ENCODE results near the gene CD44. TPM values are rescaled to one million over a fixed set of nuclear protein-coding genes. Genes with fewer than 3 reads are reported as not detected.
"Not testable (repeated sequence)": the region's sequence is repeated elsewhere in the genome, so short reads cannot be mapped to it uniquely, and the experiment has no call there.

The CD44 gene
- total RNA-seq, 1 donor from 2014 or later = 155 TPM

- DNase-seq (ENCODE audit: low spot score) = no peak
- TF ChIP-seq, protein P1, sequence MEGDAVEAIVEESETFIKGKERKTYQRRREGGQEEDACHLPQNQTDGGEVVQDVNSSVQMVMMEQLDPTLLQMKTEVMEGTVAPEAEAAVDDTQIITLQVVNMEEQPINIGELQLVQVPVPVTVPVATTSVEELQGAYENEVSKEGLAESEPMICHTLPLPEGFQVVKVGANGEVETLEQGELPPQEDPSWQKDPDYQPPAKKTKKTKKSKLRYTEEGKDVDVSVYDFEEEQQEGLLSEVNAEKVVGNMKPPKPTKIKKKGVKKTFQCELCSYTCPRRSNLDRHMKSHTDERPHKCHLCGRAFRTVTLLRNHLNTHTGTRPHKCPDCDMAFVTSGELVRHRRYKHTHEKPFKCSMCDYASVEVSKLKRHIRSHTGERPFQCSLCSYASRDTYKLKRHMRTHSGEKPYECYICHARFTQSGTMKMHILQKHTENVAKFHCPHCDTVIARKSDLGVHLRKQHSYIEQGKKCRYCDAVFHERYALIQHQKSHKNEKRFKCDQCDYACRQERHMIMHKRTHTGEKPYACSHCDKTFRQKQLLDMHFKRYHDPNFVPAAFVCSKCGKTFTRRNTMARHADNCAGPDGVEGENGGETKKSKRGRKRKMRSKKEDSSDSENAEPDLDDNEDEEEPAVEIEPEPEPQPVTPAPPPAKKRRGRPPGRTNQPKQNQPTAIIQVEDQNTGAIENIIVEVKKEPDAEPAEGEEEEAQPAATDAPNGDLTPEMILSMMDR (IDR thresholded peaks at IDR 0.05; ENCODE audit: unreplicated experiment) = no peak
- H3K4me3 Mint-ChIP-seq (ENCODE audit: unreplicated experiment) = no peak overlapping the region
- H3K36me3 Mint-ChIP-seq (ENCODE audit: low read depth, unreplicated experiment) = no peaks in the 10 kb centered on the region
- no peak overlapping the region for H3K27ac Mint-ChIP-seq (ENCODE audit: unreplicated experiment)
- H3K27me3 Mint-ChIP-seq (ENCODE audit: unreplicated experiment) = no peaks in the 10 kb centered on the region
- H3K9me3 Mint-ChIP-seq (ENCODE audit: unreplicated experiment) = no peaks in the 10 kb centered on the region
- H3K4me1 Mint-ChIP-seq (ENCODE audit: unreplicated experiment) = peaks cover 5% of the 10 kb centered on the region
Measured at GRCh38 chr11:35107861-35108260, 31.1 kb upstream of the CD44 start.

DNA sequence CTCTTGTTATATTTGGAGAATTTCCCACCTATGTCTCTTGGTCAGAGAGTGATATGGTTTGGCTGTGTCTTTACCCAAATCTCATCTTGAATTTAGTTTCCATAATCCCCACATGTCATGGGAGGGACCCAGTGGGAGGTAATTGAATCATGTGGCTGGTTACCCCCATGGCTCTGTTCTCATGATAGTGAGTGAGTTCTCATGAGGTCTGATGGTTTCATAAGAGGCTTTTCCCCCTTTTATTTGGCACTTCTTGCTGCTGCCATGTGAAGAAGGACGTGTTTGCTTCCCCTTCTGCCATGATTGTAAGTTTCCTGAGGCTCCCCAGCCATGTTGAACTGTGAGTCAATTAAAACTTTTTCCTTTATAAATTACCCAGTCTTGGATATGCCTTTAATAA, 30.6 kb upstream of the CD44 start:
- not testable (repeated sequence) for H3K4me3 Mint-ChIP-seq (ENCODE audit: unreplicated experiment); H3K36me3 Mint-ChIP-seq (ENCODE audit: low read depth, unreplicated experiment); H3K4me1 Mint-ChIP-seq (ENCODE audit: unreplicated experiment); H3K9me3 Mint-ChIP-seq (ENCODE audit: unreplicated experiment); DNase-seq (ENCODE audit: low spot score); H3K27me3 Mint-ChIP-seq (ENCODE audit: unreplicated experiment); H3K27ac Mint-ChIP-seq (ENCODE audit: unreplicated experiment)

- no peak overlapping the region for H3K4me3 Mint-ChIP-seq (ENCODE audit: unreplicated experiment)
Measured at GRCh38 chr11:35109041-35109440, 29.9 kb upstream of the CD44 start.

DNA sequence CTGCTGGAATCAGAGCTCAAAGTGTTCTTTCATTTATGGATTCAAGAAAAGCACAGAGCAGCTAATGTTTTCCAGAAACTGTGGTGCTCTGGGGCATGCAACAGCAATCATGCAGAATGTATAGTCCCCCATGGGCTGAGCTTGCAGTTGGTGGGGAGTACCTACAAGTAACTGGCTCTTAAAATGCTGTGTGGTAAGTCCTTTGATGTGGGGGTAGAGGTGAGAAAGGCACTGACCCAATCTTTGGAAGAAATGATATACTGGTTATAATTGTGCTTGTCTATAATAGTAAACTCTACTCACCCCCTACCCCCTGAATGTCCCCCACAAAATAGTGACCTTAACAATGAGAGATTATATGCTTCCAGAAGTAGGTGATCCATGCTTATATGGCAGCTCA, 29.1 kb upstream of the CD44 start:
- no peaks in the 10 kb centered on the region for H3K27me3 Mint-ChIP-seq (ENCODE audit: unreplicated experiment)

More at GRCh38 chr11:35109041-35109440, 29.9 kb upstream of the CD44 start:
- Mint-ChIP-seq H3K36me3 (ENCODE audit: low read depth, unreplicated experiment) (no peaks in the 10 kb centered on the region), H3K27ac (ENCODE audit: unreplicated experiment) (no peak overlapping the region), H3K9me3 (ENCODE audit: unreplicated experiment) (no peaks in the 10 kb centered on the region), H3K27me3 (ENCODE audit: unreplicated experiment) (no peaks in the 10 kb centered on the region), H3K4me1 (ENCODE audit: unreplicated experiment) (peaks cover 5% of the 10 kb centered on the region)
- TF ChIP-seq, protein P1 (IDR thresholded peaks at IDR 0.05; ENCODE audit: unreplicated experiment) = no peak
- no peak for DNase-seq (ENCODE audit: low spot score)

GRCh38 chr11:35111161-35112055, 27.6 kb upstream of the CD44 start:
- H3K4me1 Mint-ChIP-seq (ENCODE audit: unreplicated experiment) = peaks cover 5% of the 10 kb centered on the region
- no peaks in the 10 kb centered on the region for H3K27me3 Mint-ChIP-seq (ENCODE audit: unreplicated experiment)
- no peaks in the 10 kb centered on the region for H3K36me3 Mint-ChIP-seq (ENCODE audit: low read depth, unreplicated experiment)
- H3K9me3 Mint-ChIP-seq (ENCODE audit: unreplicated experiment) = no peaks in the 10 kb centered on the region
- no peak for DNase-seq (ENCODE audit: low spot score)
- no peak overlapping the region for H3K4me3 Mint-ChIP-seq (ENCODE audit: unreplicated experiment)
- H3K27ac Mint-ChIP-seq (ENCODE audit: unreplicated experiment) = no peak overlapping the region
- TF ChIP-seq, protein P1 (IDR thresholded peaks at IDR 0.05; ENCODE audit: unreplicated experiment) = no peak

More for the DNA sequence above, 29.1 kb upstream of the CD44 start:
- Mint-ChIP-seq H3K4me1 (ENCODE audit: unreplicated experiment) (peaks cover 5% of the 10 kb centered on the region), H3K36me3 (ENCODE audit: low read depth, unreplicated experiment) (no peaks in the 10 kb centered on the region), H3K4me3 (ENCODE audit: unreplicated experiment) (no peak overlapping the region), H3K27ac (ENCODE audit: unreplicated experiment) (no peak overlapping the region), H3K9me3 (ENCODE audit: unreplicated experiment) (no peaks in the 10 kb centered on the region)
- TF ChIP-seq, protein P1 (IDR thresholded peaks at IDR 0.05; ENCODE audit: unreplicated experiment) = no peak
- DNase-seq (ENCODE audit: low spot score) = no peak
